ENCODE measurements around the gene DGCR6. TPM values are rescaled to one million over a fixed set of nuclear protein-coding genes. Genes with fewer than 3 reads are reported as not detected.
"Not testable (repeated sequence)": the region's sequence is repeated elsewhere in the genome, so short reads cannot be mapped to it uniquely, and the experiment has no call there.

The DGCR6 gene
- 1 to 10 TPM; 1.5 to 2.4 (median 2.1) TPM for polyA plus RNA-seq

- 2% methylated on average over 5 of the region's 77 CpGs; no CpG with 5 or more reads in 2 of the 3 donors for WGBS, 3 donors
- H3K27ac ChIP-seq (ENCODE audit: low read depth, low read length) = no peak within 1 kb of the TSS
These were observed at the start of gene DGCR6 for GRCh38 chr22:18905540-18906409. Gene DGCR6, plus strand, starts transcription at chr22:18906320. Its CDS starts 55 bp downstream, at chr22:18906375.

DNA sequence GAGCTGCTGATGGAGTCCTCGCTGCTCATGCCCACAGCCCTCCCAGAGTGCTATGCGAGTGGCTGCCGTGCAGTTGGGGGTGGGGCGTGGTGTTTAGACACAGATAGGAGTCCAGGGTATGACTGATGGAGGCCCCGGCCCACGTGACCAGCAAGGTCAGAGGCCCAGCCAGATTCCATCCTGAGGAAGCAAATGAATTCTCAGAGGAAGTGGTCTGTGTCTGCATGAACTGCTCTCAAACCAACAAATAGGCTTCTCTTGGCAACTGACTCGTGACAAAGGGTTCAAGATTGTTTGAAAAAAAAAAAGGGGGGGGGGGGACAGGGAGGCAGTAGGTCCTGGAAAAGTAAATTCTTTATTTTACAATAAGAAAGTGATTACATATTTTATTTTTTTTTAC is 46.8 kb upstream of the DGCR6 start:
- not testable (repeated sequence) for H3K27ac ChIP-seq (ENCODE audit: low read depth, low read length)
- 6 to 27% (median 10%) methylated on average over 3 of the region's 7 CpGs for WGBS, 3 donors

DNA sequence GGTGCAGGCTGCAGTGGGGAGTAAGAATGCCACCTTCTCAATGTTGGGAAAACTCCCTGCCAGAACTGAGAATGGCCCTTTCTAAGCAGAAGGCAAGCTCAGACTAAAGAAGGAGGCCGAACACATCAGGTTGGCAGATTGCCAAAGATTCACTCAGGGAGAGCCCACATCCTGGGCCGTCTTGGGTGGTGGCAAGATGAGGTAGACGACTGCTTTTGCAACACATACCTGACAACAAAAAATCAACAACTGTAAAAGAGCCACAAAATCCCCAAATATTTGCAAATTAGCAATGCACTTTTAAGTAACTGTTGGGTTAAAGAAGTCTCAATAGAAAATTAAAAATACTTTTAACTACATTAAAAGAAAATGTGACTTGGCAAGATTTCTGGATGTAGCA is 24.9 kb upstream of the DGCR6 start:
- 26 to 42% (median 28%) methylated on average over 3 of the region's 3 CpGs for WGBS, 3 donors
- not testable (repeated sequence) for H3K27ac ChIP-seq (ENCODE audit: low read depth, low read length)

- not testable (repeated sequence) for H3K27ac ChIP-seq (ENCODE audit: low read depth, low read length)
- WGBS, 3 donors = 71 to 85% (median 84%) methylated on average over 4 of the region's 4 CpGs
These were observed 21.7 kb upstream of the DGCR6 start for GRCh38 chr22:18884465-18884864.

GRCh38 chr22:18888115-18888514 is 18.0 kb upstream of the DGCR6 start:
- H3K27ac ChIP-seq (ENCODE audit: low read depth, low read length) = no peak overlapping the region
- WGBS, 3 donors = 53 to 67% methylated on average over 1 of the region's 8 CpGs; no CpG with 5 or more reads in 1 of the 3 donors

- no CpG with 5 or more reads among the region's 5 CpGs for whole genome bisulfite sequencing, 3 donors
These were observed 15.5 kb upstream of the DGCR6 start for GRCh38 chr22:18890510-18891192.

GRCh38 chr22:18893775-18894174 is 12.3 kb upstream of the DGCR6 start:
- H3K27ac ChIP-seq (ENCODE audit: low read depth, low read length) = not testable (repeated sequence)
- no CpG with 5 or more reads among the region's 4 CpGs for WGBS, 3 donors

More at GRCh38 chr22:18890510-18891192, 15.5 kb upstream of the DGCR6 start:
- not testable (repeated sequence) for H3K27ac ChIP-seq (ENCODE audit: low read depth, low read length)

DNA sequence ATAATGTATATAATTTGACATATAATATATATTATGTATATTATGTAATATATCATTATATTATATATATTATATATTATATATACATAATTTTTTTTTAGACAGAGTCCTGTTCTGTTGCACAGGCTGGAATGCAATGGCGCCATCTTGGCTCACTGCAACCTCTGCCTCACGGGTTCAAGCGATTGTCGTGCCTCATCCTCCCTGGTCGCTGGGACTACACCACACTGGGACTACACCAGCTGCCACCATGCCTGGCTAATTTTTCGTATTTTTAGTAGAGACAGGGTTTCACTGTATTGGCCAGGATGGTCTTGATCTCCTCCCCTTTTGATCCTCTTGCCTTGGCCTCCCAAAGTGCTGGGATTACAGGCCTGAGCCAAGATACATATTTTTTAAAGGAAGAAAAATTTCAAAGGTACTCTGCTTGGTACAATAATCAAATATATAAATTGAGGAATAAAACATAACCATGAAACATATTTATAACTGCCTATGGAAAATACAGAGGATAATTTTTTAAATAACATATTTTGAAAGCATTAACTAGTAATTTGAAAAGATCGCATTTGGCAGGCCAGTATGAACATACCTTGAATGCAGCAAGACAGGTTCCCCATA is 10.0 kb upstream of the DGCR6 start:
- H3K27ac ChIP-seq (ENCODE audit: low read depth, low read length) = not testable (repeated sequence)
- WGBS, 3 donors = 79 to 87% (median 87%) methylated on average over 6 of the region's 7 CpGs

DNA sequence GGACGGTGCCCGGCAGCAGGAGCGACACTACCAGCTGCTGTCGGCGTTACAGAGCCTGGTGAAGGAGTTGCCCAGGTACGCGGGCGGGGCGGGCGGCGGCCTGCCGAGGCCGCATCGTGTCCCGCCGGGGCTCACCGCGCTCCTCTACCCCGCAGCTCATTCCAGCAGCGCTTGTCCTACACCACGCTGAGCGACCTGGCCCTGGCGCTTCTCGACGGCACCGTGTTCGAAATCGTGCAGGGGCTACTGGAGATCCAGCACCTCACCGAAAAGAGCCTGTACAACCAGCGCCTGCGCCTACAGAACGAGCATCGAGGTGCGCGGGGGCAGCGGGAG is 258 bp downstream of the DGCR6 start:
- not testable (repeated sequence) for H3K27ac ChIP-seq (ENCODE audit: low read depth, low read length)
- no CpG with 5 or more reads among the region's 36 CpGs for WGBS, 3 donors

GRCh38 chr22:18906896-18907295 is 776 bp downstream of the DGCR6 start:
- no peak overlapping the region for H3K27ac ChIP-seq (ENCODE audit: low read depth, low read length)
- 50 to 52% methylated on average over 5 to 6 of the region's 13 CpGs; no CpG with 5 or more reads in 1 of the 3 donors for WGBS, 3 donors

DNA sequence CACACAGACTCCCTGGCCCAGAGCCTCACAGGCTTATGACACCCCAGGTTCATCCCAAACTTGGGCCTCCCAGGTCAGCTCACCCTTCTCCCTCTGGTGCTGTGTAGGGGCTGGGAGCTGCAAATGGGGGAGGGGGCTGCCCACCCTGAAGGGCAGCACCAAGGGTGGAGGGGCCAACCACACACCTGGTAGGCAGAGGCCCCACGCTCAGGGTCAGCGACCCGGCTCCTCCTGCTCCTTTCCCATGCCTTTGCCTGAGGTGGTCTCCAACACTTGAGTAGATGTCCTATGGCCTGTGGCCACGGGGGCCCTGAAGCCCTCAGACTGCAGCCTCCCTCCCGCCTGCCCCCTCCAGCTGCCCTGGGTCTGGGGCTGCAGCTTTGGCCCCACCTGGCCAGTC is 3.4 kb downstream of the DGCR6 start:
- 97 to 100% methylated on average over 2 to 3 of the region's 5 CpGs; no CpG with 5 or more reads in 1 of the 3 donors for WGBS, 3 donors
- H3K27ac ChIP-seq (ENCODE audit: low read depth, low read length) = no peak overlapping the region

GRCh38 chr22:18911535-18911934 is 5.4 kb downstream of the DGCR6 start:
- no CpG with 5 or more reads among the region's 2 CpGs for WGBS, 3 donors
- H3K27ac ChIP-seq (ENCODE audit: low read depth, low read length) = not testable (repeated sequence)

DNA sequence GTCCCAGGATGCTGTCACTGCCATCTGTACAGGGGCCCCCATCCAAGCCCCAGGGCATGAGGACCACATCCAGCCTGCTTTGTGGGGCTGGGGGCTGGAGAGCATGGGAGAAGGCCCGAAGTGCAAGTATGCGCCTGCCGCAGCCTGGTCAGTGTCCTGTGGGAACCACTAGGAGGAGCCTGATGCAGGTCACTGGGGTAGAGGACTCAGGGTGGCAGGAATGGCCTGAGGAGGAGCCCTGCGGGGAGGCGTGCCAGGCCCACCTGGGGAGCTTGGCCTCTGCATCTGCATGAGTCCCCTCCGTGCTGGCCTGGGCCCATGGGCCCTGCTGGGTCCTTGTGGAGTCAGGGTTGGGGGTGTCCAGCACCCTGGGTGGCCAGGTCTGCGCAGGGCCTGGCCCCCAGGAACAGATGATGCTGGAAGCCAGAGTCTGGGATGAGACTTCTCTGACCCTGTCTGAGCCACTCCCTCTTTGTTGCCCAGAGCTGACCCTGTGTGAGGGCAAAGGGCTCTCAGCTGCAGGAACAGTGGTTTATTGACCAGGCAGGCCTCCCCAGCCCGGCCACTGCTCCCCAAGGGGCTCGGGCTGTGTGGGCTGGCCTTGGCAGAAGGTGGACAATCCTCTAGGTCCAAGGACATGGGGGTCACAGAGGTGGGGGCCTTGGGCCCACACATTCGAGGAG is 6.3 kb downstream of the DGCR6 start:
- H3K27ac ChIP-seq (ENCODE audit: low read depth, low read length) = not testable (repeated sequence)
- no CpG with 5 or more reads among the region's 10 CpGs for WGBS, 3 donors

DNA sequence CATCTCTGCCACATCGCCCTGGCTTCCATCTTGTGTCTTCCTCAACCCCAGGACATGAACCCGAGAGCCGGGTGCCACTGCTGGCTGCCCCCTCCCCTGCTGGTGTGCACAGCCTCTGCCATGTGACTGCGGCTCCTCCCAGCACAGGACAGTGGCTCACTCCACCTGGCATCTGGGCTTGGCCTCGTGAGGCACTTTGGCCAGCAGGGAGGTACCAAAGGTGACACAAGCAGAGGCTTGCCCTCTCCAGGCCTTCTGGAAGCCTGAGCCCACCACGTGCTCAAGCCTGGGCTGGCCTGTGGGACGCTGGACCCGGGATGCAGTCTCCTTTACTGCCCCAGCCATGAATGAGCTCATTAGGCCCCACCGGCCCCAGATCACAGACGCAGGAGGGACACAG is 8.4 kb downstream of the DGCR6 start:
- no CpG with 5 or more reads among the region's 10 CpGs for WGBS, 3 donors
- H3K27ac ChIP-seq (ENCODE audit: low read depth, low read length) = not testable (repeated sequence)

GRCh38 chr22:18915550-18915949 is 9.4 kb downstream of the DGCR6 start:
- no CpG with 5 or more reads among the region's 9 CpGs for WGBS, 3 donors
- not testable (repeated sequence) for H3K27ac ChIP-seq (ENCODE audit: low read depth, low read length)

DNA sequence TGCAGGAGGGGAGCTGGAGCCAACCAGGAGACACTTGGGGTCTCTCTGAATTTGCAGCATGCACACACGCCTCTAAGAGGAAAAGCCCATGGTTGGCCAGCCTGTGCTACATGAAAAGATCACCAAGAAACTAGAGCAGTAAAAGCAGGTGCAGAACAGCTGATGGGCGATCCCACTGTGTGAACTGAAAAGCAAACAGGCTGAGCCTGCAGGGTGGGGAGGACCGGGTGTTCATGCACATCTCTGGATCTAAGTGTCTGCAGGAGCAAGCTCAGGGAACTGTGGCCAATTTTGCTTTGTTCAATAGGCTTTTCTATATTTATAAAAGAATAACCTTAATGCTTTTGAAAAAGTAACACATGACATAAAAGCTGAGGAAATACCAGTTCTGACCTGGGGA is 11.7 kb downstream of the DGCR6 start:
- not testable (repeated sequence) for H3K27ac ChIP-seq (ENCODE audit: low read depth, low read length)
- 11 to 70% methylated on average over 1 of the region's 3 CpGs; no CpG with 5 or more reads in 1 of the 3 donors for WGBS, 3 donors

DNA sequence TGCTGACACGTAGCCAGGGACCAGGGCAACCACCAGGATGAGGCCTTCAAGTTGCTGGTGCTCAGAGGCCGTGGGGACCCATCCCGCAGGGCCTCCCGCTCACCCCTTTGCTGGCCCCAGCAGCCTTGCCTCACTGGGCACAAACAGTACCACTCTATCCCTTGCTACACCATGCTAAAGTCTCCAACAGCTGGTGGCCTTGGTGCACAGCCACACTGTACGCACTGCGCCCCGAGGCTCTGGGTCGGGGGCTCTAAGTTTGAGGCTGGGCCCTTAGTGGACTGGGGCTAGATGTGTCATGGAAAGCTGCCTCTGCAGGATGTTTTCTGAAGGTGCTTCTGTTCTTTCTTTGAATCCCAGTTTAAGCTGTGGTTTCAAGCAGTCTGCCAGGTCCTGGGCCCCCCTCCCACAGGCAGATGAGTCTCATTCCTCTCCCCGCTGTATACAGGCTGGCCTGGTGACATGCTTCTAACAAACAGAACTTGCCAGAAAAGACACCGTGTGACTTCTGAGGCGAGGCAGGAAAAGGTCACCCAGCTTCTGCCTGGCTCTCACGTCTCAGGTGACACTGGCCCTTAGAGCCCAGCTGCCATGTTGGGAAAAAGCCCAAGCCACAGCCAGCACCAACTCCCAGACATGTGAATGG is 14.3 kb downstream of the DGCR6 start:
- H3K27ac ChIP-seq (ENCODE audit: low read depth, low read length) = not testable (repeated sequence)
- no CpG with 5 or more reads among the region's 12 CpGs for WGBS, 3 donors

- H3K27ac ChIP-seq (ENCODE audit: low read depth, low read length) = no peak overlapping the region
- no CpG with 5 or more reads among the region's 20 CpGs for WGBS, 3 donors
These were observed 19.4 kb downstream of the DGCR6 start for GRCh38 chr22:18925368-18926064.

Measured in adipose tissue (tissue), 3 donors.